ENCODE results near the gene NISCH.

NISCH gene

DNA sequence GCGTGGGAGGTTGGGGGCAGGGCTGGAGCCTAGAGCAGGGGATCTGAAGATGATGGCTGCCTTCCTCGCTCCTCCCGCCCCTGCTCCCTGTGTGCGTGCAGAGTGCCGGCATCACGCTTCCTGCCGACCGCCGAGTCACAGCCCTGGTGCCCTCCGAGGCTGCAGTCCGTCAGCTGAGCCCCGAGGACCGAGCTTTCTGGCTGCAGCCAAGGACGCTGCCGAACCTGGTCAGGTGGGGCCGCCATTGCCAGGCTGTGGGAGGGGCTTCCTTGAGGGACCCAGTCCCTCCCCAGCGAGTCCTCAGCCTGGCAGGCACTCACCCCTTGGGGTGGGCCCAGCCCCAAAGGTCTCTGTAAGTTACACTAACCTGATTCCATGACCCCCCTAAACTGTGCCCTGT is 57.3 kb downstream of the NISCH start:
- no peak for DNase-seq (ENCODE audit: low read depth, low spot score)

GRCh38 chr3:52513281-52513680 is 57.9 kb downstream of the NISCH start:
- DNase-seq (ENCODE audit: low read depth, low spot score) = no peak

DNA sequence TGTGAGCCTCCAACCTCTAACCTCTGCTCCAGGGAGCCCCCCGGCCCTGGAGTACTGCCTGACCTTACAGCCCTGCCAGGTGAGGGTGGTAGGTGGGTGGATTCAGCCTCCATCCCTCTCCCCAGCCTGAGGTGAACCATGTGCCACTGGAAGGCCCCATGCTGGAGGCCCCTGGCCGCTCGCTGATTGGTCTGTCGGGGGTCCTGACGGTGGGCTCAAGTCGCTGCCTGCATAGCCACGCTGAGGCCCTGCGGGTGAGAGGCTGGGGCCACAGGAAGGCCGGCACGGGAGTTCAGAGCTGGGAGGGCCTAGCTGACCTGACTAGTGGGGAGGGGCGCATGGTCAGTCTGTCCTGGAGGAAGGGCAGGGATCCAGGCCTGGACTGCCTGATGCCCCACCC is 59.2 kb downstream of the NISCH start:
- DNase-seq (ENCODE audit: low read depth, low spot score) = no peak

DNA sequence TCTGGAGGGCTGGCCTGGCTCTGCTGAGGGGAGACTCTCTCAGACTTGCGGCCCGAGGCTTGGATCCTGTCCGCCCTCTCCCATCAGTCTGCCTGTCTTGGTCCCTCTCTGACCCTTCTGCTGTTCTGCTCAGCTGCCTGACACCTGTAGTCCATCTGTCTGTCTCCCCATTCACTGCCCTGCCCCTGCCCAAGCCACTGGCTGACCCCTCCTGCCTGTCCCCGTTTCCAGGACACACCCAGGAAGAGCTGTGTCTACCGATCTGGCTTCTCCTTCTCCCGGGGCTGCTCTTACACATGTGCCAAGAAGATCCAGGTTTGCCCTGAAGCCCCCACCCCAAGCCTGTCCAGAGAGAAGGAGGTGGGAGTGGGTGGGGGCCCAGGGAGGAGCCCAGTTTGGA is 59.8 kb downstream of the NISCH start:
- DNase-seq (ENCODE audit: low read depth, low spot score) = no peak

GRCh38 chr3:52516509-52517195 is 61.2 kb downstream of the NISCH start:
- DNase-seq (ENCODE audit: low read depth, low spot score) = no peak

DNA sequence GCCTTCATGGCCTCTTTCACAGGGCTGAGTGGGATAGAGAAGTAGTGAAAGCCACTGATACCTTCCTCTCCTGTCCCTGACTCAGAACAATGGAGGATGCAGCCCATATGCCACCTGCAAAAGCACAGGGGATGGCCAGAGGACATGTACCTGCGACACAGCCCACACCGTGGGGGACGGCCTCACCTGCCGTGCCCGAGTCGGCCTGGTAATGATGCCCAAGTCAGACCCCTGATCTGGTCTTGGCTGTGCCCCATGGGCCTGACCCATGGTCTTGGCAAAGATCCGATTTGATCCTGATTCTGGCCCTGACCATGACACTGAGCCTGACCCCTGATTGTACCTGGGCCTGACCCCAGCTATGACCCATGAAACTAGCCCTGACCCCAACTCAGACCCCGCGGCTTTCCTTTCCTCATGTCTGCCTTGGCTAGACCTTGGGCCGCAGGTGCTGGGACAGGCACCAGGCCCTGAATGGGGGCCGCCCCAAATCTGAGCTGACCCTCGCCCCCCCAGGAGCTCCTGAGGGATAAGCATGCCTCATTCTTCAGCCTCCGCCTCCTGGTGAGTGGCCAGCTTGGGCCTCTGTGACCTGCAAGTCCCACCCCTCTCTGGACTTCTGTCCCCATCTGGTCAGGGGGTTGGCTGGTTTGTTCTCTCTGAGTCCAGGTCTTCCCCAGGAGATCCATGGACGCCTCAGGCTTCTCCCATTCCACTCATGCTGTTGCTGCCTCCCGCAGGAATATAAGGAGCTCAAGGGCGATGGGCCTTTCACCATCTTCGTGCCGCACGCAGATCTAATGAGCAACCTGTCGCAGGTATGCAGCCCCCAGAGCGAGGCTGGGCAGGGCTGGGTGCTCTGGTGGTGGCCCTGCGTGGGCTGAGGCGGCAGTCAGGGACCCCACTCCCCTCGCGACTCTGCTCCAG is 62.7 kb downstream of the NISCH start:
- DNase-seq (ENCODE audit: low read depth, low spot score) = no peak

- DNase-seq (ENCODE audit: low read depth, low spot score) = no peak
Measured at GRCh38 chr3:52518723-52519444, 63.5 kb downstream of the NISCH start.

DNA sequence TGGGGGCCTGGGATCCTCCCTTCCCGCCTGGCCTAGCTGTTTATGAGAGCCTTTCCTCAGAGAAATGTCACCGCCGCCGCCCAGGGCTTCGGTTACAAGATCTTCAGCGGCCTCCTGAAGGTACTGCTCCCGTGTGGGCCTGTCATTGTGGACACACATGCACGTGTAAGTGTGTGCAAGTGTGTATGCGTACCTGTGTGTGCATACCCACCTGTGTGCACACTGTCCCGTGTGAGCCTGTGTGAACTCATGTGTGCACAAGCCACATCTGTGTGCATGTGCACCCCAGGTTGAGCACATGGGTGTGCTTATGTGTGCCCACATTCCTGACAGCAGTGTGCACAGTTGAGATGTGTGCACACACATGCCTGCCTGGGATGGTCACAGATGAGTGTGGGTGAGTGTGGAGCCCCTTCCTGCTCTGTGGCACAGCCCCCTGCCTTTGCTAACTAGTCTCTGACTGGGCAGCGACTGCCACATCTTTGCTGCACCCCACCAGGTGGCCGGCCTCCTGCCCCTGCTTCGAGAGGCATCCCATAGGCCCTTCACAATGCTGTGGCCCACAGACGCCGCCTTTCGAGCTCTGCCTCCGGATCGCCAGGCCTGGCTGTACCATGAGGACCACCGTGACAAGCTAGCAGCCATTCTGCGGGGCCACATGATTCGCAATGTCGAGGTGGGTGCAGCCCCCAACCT is 64.2 kb downstream of the NISCH start:
- DNase-seq (ENCODE audit: low read depth, low spot score) = no peak

GRCh38 chr3:52520141-52520667 is 64.8 kb downstream of the NISCH start:
- DNase-seq (ENCODE audit: low read depth, low spot score) = no peak

- no peak for DNase-seq (ENCODE audit: low read depth, low spot score)
Measured at GRCh38 chr3:52520716-52521487, 65.5 kb downstream of the NISCH start.

DNA sequence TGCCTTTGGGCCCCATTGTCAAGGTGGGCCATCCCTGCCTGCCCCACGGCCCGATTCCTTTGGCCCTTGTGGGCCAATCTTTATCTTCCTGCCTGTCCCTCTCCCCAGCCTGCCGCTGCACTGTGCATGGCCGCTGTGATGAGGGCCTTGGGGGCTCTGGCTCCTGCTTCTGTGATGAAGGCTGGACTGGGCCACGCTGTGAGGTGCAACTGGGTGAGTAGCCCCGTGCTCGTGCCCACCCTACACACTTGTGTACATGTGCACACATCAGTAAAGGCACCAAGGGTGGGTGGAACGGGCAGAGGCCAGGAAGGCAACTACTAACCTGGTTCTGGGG is 66.1 kb downstream of the NISCH start:
- no peak for DNase-seq (ENCODE audit: low read depth, low spot score)

DNA sequence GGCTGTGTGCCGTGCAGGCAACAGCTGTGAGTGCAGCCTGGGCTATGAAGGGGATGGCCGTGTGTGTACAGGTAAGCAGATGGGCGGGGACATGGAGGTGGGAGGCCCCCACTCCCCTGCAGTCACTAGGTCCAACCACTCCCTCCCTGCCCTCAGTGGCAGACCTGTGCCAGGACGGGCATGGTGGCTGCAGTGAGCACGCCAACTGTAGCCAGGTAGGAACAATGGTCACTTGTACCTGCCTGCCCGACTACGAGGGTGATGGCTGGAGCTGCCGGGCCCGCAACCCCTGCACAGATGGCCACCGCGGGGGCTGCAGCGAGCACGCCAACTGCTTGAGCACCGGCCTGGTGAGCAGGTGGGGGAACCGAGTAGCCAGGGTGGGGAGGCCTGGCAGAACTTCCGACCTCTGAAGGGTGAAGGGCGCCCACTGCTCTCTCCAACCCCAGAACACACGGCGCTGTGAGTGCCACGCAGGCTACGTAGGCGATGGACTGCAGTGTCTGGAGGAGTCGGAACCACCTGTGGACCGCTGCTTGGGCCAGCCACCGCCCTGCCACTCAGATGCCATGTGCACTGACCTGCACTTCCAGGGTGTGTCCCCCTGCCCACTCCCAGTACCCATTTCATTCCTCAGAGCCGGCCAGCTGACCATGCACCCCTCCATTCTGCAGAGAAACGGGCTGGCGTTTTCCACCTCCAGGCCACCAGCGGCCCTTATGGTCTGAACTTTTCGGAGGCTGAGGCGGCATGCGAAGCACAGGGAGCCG is 66.7 kb downstream of the NISCH start:
- DNase-seq (ENCODE audit: low read depth, low spot score) = no peak

GRCh38 chr3:52522651-52523251 is 67.3 kb downstream of the NISCH start:
- DNase-seq (ENCODE audit: low read depth, low spot score) = no peak

DNA sequence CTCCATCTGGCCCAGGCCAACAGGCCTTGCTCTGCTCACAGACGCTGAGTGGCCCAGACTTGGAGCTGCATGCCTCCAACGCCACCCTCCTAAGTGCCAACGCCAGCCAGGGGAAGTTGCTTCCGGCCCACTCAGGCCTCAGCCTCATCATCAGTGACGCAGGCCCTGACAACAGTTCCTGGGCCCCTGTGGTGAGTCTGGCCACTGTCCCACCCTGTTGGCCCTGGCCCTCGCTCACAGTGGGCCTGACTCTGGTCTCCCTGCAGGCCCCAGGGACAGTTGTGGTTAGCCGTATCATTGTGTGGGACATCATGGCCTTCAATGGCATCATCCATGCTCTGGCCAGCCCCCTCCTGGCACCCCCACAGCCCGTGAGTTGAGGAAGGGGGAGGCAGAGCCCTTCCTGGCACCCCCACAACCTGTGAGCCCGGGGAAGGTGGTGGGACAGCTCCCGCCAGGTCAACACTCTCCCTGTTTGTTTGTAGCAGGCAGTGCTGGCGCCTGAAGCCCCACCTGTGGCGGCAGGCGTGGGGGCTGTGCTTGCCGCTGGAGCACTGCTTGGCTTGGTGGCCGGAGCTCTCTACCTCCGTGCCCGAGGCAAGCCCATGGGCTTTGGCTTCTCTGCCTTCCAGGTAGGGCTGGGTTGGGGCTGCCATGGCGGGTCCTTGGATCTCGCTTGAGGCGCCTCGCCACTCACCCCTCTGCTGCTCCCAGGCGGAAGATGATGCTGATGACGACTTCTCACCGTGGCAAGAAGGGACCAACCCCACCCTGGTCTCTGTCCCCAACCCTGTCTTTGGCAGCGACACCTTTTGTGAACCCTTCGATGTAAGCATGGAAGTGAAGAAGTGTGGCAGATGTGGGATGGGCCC is 68.2 kb downstream of the NISCH start:
- no peak for DNase-seq (ENCODE audit: low read depth, low spot score)

- no peak for DNase-seq (ENCODE audit: low read depth, low spot score)
Measured at GRCh38 chr3:52524258-52524751, 68.9 kb downstream of the NISCH start.

- no peak for DNase-seq (ENCODE audit: low read depth, low spot score)
Measured at GRCh38 chr3:52524752-52525679, 69.6 kb downstream of the NISCH start.
